Omental fat pad (tissue), 4 donors: ENCODE data around the gene FAIM2. TPM values are rescaled to one million over a fixed set of nuclear protein-coding genes. Genes with fewer than 3 reads are reported as not detected.

Experiments
- ATAC-seq: fragments of 150-250 bp; one replicate; pipeline ENCODE4 v1.9.1; 2016; ENCODE audit warnings: mild to moderate bottlenecking, moderate library complexity; ENCODE audit not compliant: low FRiP score
- DNase-seq: peaks from one replicate; pipeline ENCODE4 v3.0.0-alpha.2; 2019; ENCODE audit warnings: low spot score
- total RNA-seq, 4 donors: library from RNA; depleted of rRNA; stranded (reverse); fragments of >200 nt; gene quantifications; one replicate each; pipeline ENCODE4 v1.1.0, GENCODE V29; 2016
- TF ChIP-seq, protein P1 (sequence below), 3 donors: fragments of 450-650 bp; IDR thresholded peaks; one replicate each; pipeline ENCODE4 v1.5.1; 2016 to 2017; ENCODE audit warnings: antibody characterized with exemption in 3 of 3, mild to moderate bottlenecking in 3 of 3, moderate library complexity in 2 of 3

The FAIM2 gene
- total RNA-seq, 4 donors from 2014 or later = 0.36 to 6.1 (median 3.1) TPM

DNA sequence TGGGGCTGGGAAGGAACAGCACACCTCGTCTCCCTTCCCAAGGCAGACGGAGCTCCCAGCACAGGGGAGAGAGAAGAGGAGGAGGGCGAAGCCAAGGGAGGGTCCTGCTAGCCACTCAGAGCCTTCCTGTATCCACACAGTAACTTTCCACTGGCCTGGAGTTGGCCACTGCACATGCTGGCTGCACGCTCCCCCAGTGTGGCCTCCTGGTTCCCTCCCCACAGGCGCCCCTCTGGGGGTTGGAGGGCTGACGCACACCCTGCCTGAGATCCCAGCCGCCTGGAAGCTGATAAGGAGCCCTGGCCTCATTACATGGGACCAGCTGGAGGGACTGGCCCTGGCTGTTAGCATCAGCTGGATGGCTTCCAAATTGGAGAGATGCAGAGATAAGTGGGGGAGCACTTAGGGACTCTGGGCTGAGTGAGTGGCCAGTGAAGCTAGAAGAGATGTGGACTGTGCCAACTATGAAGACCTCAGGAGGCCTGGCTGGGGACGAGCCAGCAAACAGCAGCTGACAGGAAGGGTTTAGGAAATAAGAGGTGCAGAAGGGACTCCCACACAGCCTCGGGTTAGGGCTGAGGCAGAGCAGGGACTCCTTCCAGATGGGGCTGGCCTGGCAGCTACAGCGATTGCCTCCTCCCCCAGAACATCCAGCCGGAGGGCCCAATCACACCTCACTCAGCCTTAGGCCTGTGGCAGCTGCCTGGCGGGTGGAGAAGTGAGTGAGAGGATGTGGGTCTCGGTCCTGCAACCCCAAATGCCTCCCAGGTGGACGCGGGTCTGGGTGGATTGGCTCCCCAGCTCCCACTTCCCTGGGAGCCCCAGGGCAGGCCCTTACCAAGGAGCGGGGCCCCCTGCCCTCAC, 34.5 kb downstream of the FAIM2 start:
- TF ChIP-seq, protein P1, sequence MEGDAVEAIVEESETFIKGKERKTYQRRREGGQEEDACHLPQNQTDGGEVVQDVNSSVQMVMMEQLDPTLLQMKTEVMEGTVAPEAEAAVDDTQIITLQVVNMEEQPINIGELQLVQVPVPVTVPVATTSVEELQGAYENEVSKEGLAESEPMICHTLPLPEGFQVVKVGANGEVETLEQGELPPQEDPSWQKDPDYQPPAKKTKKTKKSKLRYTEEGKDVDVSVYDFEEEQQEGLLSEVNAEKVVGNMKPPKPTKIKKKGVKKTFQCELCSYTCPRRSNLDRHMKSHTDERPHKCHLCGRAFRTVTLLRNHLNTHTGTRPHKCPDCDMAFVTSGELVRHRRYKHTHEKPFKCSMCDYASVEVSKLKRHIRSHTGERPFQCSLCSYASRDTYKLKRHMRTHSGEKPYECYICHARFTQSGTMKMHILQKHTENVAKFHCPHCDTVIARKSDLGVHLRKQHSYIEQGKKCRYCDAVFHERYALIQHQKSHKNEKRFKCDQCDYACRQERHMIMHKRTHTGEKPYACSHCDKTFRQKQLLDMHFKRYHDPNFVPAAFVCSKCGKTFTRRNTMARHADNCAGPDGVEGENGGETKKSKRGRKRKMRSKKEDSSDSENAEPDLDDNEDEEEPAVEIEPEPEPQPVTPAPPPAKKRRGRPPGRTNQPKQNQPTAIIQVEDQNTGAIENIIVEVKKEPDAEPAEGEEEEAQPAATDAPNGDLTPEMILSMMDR (IDR thresholded peaks at IDR 0.05) = no peak
- ATAC-seq (peak; percentile 91), DNase-seq (peak; percentile 38)

DNA sequence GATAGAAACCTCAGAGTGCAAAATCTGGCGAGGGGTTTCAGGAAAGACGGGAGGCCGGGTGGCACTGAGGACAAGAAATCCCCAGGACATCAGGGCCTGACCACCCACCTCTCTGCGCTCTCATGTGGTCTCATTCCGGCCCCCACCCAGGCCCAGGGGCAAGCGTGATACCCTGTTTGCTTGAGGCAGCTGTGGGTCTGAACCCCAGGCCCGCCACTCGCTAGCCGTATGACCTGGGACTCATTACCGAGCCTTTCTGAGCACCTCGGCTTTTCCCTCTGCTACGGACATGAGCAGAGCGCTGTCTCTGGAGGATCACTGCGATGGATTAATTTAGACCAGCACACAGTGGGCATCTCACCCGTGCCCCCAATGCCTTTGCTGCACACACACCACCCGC, 35.3 kb downstream of the FAIM2 start:
- TF ChIP-seq, protein P1 (IDR thresholded peaks at IDR 0.05) = no peak
- DNase-seq (no peak), ATAC-seq (no peak)

DNA sequence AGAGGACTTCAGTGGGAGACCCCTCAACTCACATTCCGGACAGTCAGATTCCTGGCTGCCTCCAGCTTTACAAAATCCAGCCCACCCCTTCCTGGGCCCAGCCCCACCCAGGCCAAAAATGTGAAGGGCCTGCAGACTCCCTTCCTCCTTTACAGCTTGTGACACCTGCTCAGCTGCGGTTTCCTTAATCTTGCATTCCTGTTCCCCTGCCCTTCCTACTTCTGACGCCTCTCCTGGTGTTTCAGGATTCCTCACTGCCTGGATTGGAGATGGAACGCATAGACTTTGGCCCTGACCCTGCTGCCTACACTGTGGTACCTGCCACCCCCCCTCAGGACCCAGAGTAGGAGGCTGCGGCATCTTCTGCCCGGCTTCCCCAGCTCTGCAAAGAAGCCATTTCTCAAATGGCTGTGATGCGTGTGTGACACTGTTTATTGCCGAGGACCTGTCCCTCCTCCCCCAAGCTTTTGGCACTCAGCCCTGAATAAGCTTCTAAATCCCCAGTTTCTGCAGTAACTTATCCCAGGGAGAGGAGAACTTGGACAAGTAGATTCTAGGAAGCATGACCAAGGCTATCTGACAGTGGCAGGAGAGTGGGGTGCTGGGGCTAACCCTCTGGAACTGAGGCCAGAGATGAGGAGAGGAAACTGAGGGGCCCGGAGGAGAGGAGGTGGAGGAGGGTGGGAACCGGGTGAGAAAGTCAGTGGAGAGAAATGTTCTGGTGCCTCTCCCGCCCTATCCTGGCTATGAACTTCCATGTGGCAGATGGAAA, 35.9 kb downstream of the FAIM2 start:
- no peak for DNase-seq
- no peak for ATAC-seq
- TF ChIP-seq, protein P1 (IDR thresholded peaks at IDR 0.05) = no peak

DNA sequence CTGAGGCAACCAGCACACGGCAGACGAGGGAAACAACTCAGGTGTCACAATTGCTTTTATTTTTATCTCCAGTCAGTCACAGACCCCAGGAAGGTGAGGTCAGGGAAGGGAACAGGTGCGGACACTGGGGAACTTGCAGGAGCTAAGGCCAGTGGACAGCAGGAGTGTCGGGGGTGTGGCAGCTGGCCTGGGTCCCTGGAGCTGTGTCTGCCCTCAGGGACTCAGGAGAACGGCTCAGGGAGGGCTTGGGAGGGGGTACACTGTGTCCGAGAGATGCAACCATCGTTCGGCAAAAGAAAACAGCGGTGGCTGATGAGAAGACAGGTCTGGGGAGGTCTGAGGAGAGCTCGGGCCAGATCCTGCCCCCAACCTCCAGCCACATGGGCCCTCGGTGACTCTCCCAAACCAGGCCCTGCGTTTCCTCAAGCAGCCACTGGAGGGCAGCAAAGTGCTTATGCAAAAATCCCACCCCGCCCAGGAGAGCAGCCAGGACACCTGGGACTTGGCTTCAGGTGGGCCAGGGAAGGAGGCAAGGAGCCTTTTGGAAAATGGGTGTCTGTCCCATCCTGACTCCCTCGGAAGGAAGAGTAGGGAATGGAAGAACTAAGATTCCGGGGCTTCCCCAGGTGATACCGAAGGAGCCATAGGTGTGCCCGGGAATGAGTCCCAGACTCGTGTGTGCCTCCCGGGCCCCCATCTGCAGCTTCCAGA, 36.7 kb downstream of the FAIM2 start:
- ATAC-seq (peak; percentile 53), DNase-seq (peak; percentile 77)
- TF ChIP-seq, protein P1 (IDR thresholded peaks at IDR 0.05) = peak in 2 of 3 donors; percentile 73 to 94

DNA sequence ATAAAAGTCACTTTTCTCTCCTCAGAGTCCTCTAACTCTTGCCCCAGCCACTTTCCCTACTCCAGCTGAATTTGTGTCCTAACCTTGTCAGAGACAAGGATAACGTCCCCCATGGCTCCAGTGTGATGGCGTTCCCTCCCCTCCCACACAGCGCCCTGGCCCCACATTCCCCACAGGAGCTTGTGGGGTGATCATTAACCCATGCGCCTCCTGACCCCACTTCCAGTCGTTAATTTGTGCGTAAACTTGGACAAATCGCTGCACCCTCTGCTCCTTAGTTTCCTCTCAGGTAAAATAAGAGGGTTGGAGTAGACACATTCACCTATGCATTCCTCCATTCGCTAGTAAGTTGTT, 37.9 kb downstream of the FAIM2 start:
- DNase-seq = no peak
- no peak for ATAC-seq
- TF ChIP-seq, protein P1 (IDR thresholded peaks at IDR 0.05) = no peak

DNA sequence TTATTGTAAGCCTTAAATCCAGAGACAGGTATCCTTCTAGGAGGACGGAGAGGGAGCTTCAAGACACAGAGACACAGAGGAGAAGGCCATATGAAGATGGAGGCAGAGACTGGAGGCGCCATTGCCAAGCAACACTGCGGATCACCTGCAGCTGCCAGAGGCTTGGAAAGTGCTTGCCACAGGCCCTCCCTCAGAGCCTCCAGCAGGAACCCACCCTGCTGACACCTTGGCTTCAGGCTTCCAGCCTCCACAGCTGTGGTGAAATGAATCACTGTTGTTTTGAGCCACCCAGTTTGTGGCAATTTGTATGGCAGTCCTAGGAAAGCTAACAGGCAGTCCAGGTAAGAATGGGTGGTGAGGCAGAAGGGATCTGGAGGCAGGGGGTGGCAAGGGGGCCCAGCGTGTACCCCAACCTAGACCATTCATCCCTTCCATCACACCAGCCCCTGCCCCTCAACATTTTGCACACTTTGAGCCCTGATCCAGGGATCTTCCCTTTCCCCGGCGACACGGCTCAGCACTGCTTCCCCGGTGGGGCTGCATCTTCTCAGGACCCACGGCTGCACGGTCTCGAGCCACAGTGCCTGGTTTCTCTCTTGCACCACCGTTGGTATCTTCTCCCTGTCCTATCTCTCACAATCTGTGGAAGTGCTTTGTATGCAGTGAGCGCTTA, 38.5 kb downstream of the FAIM2 start:
- DNase-seq (no peak), ATAC-seq (no peak)
- TF ChIP-seq, protein P1 (IDR thresholded peaks at IDR 0.05) = no peak
